Neuron (in vitro differentiated cells): ENCODE results near the gene PRM1.

Experiments used
- H2AFZ ChIP-seq: one replicate; pipeline ENCODE4 v1.6.1; 2013; ENCODE audit warnings: low read depth, mild to moderate bottlenecking, inconsistent platforms, low read length, moderate library complexity
- H3K27me3 ChIP-seq: one replicate; pipeline ENCODE4 v1.6.1; 2013; ENCODE audit warnings: low read length; ENCODE audit not compliant: insufficient read depth
- H3K36me3 ChIP-seq: one replicate; pipeline ENCODE4 v1.6.1; 2013; ENCODE audit warnings: low read length; ENCODE audit not compliant: insufficient read depth
- H3K4me1 ChIP-seq: one replicate; pipeline ENCODE4 v1.6.1; 2013; ENCODE audit warnings: low read length; ENCODE audit not compliant: insufficient read depth
- H3K4me3 ChIP-seq: 2 replicates; pipeline ENCODE4 v1.5.1; 2013; ENCODE audit warnings: mild to moderate bottlenecking, low read length, moderate library complexity
- H3K9me3 ChIP-seq: one replicate; pipeline ENCODE4 v1.6.1; 2013; ENCODE audit warnings: low read length

The PRM1 gene

DNA sequence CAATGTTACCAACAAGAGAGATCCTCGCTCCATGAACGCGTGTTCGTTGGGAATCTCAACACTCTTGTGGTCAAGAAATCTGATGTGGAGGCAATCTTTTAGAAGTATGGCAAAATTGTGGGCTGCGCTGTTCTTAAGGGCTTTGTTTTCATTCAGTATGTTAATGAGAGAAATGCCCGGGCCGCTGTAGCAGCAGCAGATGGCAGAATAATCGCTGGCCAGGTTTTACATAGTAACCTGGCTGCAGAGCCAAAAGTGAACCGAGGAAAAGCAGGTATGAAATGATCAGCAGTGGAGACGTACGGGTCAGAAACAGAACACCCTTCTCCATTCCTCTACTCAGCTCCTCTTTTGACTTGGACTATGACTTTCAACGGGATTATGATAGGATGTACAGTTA is 38.5 kb downstream of the PRM1 start:
- Histone ChIP-seq H3K4me3 (no peak overlapping the region), H2AFZ (no peak overlapping the region), H3K27me3 (no peaks in the 10 kb centered on the region), H3K36me3 (no peaks in the 10 kb centered on the region), H3K4me1 (no peaks in the 10 kb centered on the region), H3K9me3 (peaks cover 2% of the 10 kb centered on the region)

DNA sequence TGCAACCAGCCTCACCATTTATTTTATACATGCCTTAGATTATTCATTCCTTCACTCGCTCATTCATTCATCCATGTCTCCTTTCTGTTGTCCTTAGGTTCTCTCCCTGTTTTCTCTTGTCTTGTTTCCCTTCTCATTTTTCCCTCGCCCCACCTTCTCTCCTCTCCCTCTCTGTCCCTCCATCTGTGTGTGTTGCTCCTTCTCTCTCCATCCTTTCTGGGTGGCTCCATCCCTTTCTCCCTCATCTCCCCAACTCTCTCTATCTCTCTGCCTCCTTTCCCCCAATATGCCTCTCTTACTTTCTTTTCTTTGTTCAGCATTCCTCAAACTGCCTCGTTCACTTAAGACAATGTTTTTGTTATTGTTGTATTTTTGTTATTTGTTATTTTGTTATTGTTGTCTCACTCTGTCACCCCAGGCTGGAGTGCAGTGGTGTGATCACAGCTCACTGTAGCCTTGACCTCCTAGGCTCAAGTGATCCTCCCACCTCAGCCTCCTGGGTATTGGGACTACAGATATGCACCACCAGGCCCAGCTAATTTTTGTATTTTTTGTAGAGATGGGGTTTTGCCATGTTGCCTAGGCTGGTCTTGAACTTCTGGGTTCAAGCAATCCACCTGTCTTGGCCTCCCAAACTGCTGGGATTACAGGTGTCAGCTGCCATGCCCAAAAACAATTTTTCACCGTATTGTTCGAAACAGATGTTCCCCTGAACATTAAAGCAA is 39.5 kb downstream of the PRM1 start:
- no peak overlapping the region for H3K4me3 ChIP-seq
- no peak overlapping the region for H2AFZ ChIP-seq
- H3K27me3 ChIP-seq: no peaks in the 10 kb centered on the region
- no peaks in the 10 kb centered on the region for H3K4me1 ChIP-seq
- H3K36me3 ChIP-seq: no peaks in the 10 kb centered on the region
- peaks cover 2% of the 10 kb centered on the region for H3K9me3 ChIP-seq

DNA sequence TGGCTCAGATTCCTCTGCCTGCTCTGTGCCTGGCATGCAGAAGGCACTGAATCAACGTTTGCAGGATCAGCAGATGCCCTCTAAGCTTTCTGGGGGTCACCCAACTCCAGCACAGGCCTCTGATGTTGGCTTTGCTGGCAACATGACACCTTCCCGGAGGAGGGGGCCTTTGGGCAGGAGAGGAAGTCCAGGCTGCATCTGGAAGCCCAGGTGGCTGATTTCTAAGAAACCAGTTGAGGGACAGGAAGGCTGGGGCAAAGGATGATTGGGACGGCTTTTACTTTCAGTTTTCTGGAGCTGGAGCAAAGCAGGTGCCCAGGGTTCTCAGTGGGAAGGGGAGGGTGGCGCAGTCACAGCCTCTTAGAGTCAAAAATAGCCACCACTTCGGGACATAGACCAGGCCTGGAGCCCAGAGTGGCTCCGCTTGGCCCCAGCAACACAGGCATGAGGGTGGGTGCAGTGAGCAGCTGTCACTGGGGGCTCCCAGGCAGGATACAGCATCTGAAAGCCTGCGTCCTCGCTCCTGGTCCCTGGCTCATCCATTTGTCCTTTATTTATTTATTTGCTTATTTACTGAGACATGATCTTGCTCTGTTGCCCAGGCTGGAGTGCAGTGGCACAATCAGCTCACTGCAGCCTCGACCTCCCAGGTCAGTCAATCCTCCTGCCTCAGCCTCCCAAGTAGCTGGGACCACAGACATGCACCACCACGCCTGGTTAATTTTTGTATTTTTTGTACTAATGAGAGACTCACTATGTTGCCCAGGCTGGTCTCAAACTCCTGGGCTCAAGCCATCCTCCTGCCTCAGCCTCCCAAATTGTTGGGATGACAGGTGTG is 40.3 kb downstream of the PRM1 start:
- H2AFZ ChIP-seq: no peak overlapping the region
- no peak overlapping the region for H3K4me3 ChIP-seq
- no peaks in the 10 kb centered on the region for H3K27me3 ChIP-seq
- no peaks in the 10 kb centered on the region for H3K36me3 ChIP-seq
- no peaks in the 10 kb centered on the region for H3K4me1 ChIP-seq
- H3K9me3 ChIP-seq: peaks cover 2% of the 10 kb centered on the region

DNA sequence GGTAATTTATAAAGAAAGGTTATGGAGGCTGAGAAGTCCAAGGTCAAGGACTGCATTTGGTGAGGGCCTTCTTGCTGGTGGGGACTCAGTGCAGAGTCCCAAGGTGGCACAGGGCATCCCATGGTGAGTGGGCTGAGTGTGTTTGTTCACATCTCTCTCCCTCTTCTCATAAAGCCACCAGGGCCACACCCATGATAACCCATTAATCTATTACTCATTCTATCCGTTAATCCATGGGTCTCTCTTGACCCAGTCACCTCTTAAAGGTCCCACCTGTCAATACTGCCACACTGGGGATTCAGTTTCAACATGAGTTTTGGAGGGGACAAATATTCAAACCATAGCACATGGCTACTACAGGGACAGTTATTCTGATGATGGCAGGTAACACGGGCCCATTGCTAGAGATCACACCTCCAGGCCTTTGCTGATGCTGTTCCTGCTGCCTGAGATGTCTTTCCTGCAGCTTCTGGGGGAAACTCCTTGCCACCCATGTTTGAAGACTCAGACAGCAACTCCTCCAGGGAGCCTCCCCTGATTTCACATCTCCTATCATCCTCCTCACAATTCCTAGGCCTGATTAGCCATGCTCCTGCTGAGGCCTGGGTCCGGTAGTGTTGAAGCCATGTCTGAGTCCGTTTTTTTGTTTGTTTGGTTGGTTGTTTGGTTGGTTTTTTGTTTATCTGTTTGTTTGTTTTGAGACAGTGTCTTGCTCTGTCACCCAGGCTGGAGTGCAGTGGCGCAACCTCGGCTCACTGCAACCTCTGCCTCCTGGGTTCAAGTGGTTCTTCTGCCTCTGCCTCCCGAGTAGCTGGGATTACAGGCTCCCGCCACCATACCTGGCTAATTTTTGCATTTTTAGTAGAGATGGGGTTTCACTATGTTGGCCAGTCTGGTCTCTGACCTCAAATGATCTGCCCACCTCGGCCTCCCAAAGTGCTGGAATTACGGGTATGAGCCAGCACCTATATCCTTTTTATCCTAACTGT is 41.2 kb downstream of the PRM1 start:
- no peak overlapping the region for H3K4me3 ChIP-seq
- no peaks in the 10 kb centered on the region for H3K36me3 ChIP-seq
- peaks cover 2% of the 10 kb centered on the region for H3K9me3 ChIP-seq
- H2AFZ ChIP-seq: no peak overlapping the region
- no peaks in the 10 kb centered on the region for H3K27me3 ChIP-seq
- no peaks in the 10 kb centered on the region for H3K4me1 ChIP-seq

DNA sequence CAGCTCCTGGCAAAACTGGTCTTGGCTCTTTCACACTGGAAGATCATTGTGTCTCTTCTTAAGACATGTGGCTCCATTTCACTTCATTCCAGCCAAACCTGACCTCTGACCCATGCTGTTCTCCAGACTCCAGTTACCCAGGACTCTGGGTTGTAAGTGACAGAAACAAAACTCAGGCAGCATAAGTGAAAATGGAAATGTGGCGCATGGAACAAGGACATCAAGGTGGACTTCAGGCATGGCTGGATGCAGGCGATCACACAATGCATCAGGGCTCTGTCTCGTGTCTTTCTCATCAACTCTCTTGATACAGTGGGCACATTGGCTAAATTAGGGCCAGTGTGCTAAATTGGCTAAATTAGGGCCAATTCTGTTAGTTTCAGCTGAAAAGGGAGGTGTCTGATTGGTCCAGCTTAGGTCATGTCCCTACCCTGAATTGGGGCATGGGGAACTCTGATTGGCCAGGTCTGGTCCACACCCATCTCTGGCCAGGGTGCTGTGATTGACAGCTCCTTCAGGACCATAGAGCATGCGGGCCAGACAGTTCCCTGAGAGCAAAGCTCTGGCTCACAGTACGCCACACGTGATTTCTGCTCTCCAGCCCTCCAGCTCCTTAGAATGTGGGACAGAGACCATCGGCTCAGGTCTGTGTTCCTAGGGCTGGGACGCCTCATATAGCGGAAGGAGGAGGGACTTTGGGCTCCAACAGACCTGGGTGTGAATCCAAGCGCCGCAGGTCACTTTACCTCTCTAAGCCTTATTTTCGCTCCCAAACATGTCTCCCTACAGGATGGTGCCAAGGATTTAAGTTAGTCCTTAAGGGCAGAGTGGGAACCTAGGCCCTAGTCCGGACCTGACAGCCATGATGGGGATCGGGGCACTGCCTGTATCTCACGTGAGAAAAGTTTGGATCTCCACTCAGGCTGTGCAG is 42.6 kb downstream of the PRM1 start:
- no peak overlapping the region for H3K4me3 ChIP-seq
- peaks cover 2% of the 10 kb centered on the region for H3K9me3 ChIP-seq
- H2AFZ ChIP-seq: no peak overlapping the region
- no peaks in the 10 kb centered on the region for H3K4me1 ChIP-seq
- H3K27me3 ChIP-seq: no peaks in the 10 kb centered on the region
- no peaks in the 10 kb centered on the region for H3K36me3 ChIP-seq

DNA sequence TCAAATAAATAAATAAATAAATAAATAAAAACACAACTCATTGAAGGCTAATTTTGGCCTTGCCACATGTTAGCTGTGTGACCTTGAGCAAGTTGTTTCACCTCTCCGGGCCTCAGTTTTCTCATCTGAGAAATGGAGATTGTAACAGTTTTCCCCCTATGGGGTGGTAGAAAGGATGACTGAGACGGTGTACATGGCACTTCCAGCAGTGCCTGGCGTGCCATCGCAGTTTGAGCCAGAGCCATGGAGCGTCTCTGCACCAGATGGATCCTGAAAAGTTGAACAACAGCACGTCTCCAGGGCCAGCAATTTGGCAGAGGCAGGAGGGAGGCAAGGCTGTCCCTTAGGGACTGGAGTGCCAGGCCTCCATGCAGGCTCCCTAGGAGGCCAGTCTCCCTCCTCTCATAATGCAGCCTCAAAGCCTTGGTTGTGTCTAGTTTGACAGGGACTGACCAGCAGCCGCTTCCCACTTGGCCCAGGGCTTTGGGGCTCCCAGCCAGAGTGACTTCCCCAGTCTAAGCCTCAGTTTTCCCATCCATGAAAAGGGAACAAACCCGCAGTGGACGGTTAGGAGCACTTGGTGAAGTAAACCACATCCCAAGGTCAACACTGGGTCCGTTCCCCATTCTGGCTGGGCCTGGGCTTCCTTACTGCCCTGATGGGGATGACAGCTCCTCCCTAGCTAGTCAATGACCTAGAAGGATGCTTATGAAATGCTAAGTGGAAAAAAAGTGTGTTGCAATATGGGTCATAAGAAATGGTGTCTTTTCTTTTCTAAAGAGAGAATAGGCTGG is 44.5 kb downstream of the PRM1 start:
- Histone ChIP-seq H3K4me3 (no peak overlapping the region), H3K9me3 (peaks cover 2% of the 10 kb centered on the region), H3K27me3 (no peaks in the 10 kb centered on the region), H2AFZ (no peak overlapping the region), H3K36me3 (no peaks in the 10 kb centered on the region), H3K4me1 (no peaks in the 10 kb centered on the region)

DNA sequence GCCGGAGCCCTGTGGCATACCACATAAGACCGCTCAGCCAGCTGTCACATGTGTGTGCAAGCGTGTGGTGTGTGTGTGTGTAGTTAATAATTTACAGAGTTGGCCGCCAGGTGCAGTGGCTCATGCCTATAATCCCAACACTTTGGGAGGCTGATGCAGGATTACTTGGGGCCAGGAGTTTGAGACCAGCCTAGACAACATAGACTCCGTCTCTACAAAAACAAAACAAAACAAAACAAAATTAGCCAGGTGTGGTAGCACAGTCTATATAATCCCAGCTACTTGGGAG is 45.5 kb downstream of the PRM1 start:
- Histone ChIP-seq H3K4me3 (no peak overlapping the region), H3K4me1 (peaks cover 4% of the 10 kb centered on the region), H3K9me3 (peaks cover 2% of the 10 kb centered on the region), H2AFZ (no peak overlapping the region), H3K36me3 (no peaks in the 10 kb centered on the region), H3K27me3 (no peaks in the 10 kb centered on the region)

DNA sequence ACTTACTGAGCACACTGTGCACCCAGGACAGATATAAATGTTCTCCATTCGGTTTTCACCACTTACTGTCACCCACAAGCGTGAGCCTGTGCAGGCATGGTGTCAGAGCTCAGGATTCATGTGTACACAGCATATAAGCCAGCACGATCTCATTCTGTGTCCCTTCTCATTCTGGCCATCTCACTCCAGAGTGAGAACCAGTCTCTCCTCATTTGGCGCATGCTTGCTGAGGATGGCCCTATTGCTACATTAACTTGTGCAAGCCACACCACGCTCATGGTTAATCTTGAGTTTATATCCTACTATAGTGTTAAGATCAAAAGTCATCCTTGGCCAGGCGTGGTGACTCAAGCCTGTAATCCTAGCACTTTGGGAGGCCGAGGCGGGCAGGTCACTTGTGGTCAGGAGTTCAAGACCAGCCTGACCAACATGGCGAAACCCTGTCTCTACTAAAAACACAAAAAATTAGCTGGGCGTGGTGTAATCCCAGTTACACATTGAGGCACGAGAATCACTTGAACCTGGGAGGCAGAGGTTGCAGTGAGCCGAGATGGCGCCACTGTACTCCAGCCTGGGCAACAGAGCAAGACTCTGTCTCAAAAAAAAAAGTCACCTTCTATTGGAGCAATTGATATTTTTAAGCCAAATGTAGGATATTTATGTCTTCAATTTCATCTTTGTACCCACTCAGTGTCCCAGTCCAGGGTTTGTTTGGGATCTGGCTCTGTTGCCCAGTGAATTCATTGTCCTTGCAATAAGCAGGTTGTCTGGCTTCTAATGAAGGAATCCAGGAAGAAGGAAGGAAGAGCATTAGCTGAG is 46.0 kb downstream of the PRM1 start:
- no peaks in the 10 kb centered on the region for H3K27me3 ChIP-seq
- no peak overlapping the region for H2AFZ ChIP-seq
- H3K4me1 ChIP-seq: peaks cover 4% of the 10 kb centered on the region
- H3K36me3 ChIP-seq: no peaks in the 10 kb centered on the region
- no peak overlapping the region for H3K4me3 ChIP-seq
- H3K9me3 ChIP-seq: peaks cover 2% of the 10 kb centered on the region

DNA sequence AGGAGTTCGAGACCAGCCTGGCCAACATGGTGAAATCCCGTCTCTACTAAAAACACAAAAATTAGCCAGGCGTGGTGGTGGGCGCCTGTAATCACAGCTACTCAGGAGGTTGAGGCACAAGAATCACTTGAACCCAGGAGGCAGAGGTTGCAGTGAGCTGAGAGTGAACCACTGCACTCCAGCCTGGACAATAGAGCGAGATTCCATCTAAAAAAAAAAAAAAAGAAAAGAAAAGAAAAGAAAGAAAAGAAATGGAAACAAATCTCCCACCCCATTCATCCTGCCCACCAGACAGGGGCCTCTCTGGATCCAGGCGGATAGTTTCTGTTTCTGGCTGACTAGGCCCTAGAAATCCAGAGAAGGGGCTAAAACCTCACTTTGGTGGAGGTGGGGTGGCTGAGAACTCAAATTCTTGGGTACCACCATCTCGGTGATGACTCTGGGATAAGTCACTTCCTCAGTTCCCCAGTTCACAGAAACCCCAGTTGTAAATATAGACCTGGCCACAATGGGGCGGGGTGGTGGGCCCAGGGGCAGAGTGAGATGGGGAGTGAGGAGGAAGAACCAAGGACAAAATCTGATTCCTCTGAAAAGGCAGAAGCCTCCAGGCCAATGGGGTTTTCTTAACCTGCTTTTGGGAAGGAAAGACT is 47.3 kb downstream of the PRM1 start:
- H3K4me3 ChIP-seq: no peak overlapping the region

DNA sequence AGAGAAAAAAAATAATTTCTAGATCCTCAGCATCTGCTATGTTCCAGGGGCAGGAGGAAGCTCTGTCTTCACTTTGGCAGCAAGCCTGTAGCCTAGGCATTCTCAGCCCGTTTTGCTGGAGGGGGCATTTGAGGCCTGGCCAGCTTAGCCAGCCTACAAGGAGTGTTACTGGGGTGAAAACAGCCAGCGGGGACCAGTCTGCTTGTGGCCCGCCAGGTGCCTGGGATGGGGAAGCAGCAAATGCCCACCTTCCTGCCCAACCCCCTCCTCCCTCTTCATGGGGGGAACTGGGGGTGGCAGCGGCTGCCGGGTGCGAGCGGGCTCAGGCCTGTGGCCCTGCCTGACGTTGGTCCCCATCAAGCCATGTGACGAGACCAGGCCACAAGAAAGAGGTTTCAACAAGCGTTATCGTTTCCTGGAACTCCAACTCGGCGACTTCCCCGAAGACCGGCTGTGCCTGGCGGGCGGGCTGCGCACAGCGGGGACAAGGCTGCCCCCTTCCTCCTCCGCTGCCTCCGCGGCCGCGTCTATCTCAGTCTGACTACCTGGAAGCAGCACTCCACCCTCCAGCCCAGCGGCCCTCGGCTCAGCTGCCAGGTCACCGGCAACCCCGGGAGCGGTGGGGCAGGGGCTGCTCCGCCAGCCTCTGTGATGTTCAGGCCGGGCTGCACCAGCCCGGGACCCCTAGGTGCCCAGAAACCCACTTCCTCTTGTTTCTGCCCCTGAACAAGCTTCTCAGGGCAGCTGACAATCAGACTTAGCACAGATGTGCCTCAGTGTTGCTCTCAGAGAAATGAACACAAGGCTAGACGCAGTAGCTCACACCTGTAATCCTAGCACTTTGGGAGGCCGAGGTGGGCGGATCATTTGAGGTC is 48.0 kb downstream of the PRM1 start:
- Histone ChIP-seq H3K4me1 (peaks cover 4% of the 10 kb centered on the region), H3K9me3 (no peaks in the 10 kb centered on the region), H3K27me3 (no peaks in the 10 kb centered on the region), H3K4me3 (no peak overlapping the region), H2AFZ (no peak overlapping the region), H3K36me3 (no peaks in the 10 kb centered on the region)

More for the DNA sequence above, 47.3 kb downstream of the PRM1 start:
- Histone ChIP-seq H3K36me3 (no peaks in the 10 kb centered on the region), H3K9me3 (peaks cover 2% of the 10 kb centered on the region), H3K4me1 (peaks cover 4% of the 10 kb centered on the region), H3K27me3 (no peaks in the 10 kb centered on the region), H2AFZ (no peak overlapping the region)
